NCI-H1417 treated with DMSO at 0.1 percent for 48 hours (cell line): Measurements from ENCODE around the gene KCTD19.

Source experiments
- DNase-seq: peaks from one replicate; lab custom pipeline; 2025; lab: John Stamatoyannopoulos, UW

The KCTD19 gene

DNA sequence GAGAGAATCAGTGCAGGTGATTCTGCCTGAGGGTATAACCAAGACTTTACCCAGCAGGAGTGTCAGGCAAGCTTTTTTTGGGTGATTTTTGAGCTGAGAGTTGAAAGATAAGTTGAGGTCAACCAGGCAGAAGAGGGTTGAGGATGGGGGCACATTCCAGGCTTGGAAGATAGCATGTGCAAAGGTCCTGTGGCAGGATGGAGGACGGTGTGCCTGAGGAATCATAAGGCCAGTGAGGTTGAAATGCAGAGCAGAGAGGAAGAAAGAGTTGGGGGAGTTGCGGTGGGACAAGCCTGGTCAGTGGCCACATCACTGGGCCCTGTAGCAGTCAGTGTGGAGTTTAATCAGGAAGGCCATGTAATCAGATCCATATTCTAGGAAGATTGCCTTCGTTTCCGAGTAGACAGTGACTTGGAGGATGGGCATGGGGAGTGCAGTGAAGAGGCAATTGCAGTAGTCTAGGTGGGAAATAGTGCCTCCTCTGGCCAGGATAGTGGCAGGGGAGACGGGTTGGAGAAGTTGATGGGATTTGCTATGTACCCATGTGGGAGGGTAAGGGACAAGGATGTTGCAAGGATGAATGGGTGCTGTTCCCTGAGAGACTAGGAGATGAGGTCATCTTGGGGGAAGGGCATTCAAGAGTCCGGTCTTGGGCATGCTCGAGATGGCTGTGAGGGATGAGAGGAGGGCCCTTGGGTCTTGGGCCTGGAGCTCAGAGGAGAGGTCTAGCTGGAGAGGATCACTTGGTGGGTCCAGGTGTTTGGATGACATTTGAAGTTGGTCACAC is 43.3 kb downstream of the KCTD19 start:
- no peak for DNase-seq

DNA sequence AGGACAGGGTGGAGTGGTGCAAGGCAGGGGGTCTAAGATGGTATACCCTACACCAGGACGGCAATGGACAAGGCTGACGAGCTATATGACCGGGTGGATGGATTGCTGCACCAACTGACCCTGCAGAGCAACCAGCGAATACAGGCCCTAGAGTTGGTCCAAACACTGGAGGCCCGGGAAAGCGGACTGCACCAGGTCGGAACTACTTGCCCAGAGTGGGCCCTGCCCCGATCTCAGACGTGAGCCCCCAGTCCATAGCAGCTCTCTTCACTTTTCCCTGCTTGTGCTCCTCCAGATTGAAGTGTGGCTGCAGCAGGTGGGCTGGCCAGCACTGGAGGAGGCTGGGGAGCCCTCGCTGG is 44.1 kb downstream of the KCTD19 start:
- DNase-seq: no peak

DNA sequence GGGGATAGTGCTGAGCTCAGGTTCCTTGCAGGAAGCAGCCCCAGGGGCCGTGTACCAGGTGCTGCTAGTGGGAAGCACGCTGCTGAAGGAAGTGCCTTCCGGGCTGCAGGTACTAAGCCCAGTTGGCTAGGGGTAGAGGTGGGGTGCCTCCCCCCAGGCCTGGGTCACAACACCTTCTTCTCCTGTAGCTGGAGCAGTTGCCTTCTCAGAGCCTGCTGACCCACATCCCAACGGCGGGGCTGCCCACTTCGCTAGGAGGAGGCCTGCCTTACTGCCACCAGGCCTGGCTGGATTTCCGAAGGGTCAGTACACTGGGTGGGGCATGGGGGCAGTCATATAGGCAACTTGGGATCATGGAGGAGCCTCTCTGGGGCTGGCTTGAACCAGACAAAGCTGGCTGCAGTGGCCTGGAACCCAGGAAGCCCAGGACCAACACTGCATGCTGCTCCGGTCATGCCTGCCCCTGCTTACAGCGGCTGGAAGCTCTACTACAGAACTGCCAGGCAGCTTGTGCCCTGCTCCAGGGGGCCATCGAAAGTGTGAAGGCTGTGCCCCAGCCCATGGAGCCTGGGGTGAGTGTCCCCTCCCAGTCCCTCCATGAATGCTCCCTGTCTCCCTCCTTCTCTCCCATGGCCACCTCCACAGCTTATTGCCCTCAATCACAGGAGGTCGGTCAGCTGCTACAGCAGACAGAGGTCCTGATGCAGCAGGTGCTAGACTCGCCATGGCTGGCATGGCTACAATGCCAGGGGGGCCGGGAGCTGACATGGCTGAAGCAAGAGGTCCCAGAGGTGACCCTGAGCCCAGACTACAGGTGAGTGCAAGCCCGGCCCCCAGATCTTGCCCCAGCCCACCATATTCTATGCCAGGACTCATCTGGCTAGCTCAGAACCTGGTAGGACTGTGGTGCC is 44.8 kb downstream of the KCTD19 start:
- DNase-seq: no peak

DNA sequence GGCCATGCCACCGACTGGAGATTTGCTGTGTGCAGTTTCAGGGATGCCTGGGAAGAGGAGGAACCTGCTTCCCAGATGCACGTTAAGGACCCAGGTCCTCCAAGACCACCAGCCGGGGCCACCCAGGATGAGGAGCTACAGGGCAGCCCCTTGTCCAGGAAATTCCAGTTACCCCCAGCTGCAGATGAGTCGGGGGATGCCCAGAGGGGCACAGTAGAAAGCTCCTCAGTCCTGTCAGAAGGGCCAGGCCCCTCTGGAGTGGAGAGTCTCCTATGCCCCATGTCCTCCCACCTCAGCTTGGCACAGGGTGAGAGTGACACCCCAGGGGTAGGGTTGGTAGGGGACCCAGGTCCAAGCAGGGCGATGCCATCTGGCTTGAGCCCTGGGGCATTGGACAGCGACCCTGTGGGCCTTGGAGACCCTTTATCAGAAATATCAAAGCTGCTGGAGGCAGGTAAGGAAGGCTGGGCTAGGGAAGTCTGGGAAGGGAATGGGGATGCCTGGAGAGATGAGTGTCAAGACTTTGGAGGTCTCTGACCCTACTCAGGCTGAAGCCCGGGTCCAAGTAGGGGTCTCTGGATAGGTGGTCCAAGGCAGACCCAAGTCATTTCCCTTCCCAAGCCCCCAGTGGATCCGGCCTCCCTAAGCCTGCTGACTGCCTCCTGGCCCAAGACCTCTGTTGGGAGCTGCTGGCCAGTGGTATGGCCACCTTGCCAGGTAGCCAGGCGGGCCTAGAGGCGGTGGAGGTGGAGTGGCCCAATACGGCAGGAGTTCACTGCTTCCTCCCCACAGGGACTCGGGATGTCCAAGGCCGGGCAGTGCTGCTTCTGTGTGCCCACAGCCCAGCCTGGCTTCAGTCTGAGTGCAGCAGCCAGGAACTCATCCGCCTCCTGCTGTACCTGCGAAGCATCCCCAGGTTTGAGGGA is 46.2 kb downstream of the KCTD19 start:
- no peak for DNase-seq

DNA sequence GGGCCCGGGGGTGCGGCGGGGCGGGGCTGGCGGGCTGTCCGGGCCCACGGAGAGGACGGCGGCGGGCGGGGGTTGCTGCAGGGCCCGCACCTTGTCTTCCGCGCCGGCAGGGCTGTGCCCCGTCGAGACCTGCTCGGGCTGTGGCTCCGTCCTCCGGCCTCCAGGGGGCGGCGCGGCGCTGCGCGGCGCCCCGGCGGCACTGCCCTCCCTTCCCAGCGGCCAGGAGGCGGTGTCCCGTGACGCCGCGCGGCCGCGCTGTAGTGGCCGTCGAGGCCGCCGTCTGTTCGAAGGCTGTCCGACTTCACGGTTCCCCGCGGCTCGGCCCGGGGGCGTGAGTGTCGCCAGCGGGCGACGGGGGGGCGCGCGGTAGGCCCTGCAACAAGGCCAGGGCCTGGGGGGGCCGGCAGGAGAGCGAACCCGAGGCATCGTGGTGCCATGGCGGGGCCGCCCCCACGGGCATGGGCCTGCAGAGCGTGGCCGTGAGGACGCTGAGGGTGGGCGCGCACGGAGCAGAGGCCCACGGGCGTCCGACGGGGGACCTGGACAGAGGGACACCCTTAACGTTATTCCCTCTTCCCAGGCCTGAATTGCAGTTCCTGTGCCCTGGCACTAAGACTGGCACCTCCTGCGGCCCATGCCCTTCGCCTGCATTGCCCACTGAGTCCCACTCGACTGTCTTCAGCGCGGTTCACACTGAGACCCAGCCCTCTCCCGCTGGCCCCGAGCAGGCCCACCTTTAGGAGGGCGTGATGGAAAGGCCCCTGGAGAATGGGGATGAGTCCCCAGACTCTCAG is 47.0 kb downstream of the KCTD19 start, which contains the start of gene PLEKHG4:
PLEKHG4 (plus strand) TSS at position 237 of the 794 bp plus-strand sequence; CDS start at position 750, 513 bp downstream.
- no peak for DNase-seq

DNA sequence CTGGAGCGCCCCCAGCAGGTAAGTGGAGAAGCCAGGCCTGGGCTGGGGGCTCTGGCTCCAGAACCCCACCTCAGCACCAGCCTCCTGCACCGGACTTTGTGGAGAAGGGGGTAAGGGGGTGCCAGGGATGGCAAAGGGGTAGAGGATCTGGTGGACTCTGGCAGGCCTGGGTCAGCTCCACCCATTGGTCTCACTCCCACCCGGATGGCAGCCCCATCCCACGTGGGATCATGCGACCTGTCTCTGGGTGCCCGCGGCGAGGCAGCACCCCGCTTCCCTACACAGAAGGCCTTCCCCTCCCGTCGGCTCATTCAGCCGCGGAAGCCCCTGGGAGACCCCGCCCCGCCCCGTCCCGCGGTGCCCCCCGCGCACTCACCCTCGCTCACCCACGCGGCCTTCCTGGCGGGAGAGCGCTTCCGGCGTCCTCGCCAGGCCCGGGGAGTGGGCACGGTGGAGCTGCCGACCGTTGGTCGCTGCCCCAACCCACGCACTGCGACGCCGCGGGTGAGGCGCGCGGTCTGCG is 47.7 kb downstream of the KCTD19 start:
- DNase-seq: no peak

DNA sequence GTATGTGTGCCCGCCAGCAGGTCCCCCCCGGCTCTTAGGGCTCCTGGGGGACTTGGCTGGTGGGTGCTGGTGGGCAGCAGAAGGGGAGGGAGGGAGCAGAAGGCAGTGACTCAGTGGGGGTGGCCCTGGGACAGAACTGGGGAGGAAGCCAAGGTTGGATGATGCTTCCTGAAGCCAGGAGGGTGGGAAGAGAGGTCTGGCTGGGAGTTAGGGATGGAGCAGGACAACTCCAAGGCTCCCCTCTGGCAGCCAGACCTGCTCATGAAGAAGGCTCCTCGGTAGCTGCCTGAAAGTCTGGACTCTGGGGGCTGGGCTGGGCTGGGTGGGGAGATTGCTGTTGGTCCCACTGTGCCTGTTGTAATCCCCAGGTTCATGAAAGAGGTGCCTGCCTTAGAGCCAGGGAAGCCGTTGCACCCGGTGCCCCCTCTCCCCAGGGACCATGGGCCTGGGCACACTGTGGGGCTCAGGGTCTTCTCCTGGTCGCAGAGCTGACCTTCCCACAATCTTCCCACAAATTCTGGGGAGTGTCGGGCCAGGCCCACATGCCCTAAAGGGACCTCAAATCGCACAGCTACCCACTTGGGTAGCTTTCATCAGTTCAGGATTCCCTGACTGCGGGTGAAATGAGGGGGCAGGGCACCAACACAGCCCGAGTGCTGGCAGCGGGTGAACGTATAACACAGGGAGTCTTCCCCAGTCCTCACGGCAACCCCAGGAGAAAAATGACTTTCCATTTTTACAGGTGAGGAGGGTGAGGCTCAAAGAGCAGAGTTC is 48.4 kb downstream of the KCTD19 start:
- DNase-seq: no peak

DNA sequence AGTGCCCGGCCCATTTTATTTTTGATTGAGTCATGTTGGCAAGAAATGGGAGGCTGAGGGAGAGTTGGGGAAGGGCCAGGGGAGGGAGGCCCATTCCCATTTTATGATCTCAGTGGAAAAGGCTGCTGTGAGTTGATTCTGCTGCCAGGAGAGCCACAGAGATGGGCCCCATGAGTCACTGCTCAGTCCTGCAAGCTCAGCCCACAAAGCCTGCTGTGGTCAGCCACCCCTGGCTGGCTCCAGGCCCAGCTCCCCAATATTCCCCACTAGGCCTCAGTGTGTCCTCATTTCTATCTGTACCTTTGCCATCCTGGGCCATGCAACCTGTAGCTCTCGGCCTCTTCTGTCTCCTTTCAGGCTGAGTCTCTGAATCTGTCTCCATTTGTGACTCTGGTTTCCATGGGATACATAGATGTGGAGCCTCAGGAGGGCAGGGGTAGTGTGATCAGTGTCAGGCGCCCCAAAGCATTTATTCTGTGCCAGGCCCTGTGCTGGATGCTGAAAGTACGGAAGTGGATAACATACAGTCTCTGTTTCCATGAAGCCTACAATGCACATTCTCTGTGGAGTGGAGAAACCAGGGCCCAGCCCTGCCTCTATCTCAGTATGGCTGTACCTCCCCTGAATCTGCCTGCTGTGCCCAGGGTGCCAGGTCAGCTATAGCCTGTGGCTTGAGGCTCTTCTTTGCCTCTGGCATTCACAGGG is 49.1 kb downstream of the KCTD19 start:
- DNase-seq: no peak

DNA sequence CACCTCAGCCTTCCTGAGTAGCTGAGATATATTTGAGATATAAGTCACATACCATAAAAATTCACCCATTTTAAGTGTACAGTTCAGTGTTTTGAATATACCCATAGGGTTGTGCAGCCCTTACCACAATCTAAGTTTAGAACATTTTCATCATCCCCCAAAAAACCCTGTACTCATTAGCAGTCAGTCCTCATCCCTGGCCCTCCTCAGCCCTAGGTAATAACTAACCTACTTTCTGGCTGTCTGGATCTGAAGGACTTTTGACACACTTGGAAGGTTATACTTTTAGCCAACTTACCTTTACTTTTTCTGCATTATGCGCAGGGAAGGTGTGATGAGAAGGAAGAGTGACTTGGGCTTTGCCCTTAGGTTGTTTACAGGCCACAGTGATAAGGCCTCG is 51.2 kb downstream of the KCTD19 start:
- DNase-seq: no peak

DNA sequence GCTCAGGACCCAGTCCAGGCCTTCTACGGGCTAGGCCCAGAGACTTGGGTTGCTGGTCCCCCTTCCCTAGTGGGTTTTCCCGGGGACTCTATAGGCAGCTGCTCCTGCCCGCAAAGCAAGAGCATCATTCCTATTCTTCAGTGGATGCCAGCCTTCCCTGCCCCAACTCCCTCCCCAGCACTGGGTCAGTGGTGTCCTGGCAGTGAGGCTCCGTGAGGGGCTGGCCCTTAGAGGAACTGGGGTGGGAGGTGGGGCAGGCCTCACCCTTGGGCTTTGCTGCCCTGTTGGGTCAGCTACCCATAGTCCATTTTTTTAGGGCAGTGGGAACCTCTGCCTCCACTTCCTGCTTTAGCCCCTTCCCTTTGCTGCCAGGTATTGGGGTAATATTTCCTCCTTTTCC is 55.1 kb downstream of the KCTD19 start:
- no peak for DNase-seq

DNA sequence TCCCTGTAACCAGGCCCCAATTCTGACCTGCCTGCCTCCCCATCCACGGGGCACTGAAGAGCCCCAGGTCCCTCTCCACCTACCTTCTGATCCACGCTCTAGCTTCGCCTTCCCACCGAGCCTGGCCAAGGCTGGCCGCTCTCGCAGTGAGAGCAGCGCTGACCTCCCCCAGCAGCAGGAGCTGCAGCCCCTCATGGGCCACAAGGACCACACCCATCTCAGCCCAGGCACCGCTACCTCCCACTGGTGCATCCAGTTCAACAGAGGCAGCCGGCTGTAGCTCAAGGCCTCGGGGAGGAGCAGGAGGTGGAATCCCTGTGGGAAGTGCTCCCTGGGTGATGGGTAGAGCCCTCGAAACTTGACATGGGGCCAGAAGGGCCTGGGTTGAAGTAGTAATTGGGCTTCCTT is 55.6 kb downstream of the KCTD19 start:
- no peak for DNase-seq

DNA sequence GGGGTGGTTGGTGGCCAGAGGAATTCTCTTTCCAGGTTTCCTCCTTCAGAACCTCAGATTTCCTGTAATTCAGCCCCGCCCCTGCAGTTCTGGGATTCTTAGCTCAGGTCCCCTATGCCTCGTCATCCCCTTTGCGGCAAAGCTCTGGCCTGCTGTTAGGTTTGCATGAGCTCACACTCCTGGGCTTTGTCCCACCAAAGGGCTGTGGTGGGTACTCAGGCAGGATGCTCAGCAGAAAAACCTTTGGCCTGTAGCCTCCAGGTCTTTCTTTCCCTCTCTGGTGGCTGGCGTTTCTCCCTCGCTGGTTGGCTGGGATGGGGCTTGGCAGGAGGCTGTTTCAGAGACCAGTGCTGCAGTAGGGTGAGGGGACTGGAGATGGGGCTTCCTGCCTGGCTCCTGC is 56.8 kb downstream of the KCTD19 start:
- DNase-seq: no peak

DNA sequence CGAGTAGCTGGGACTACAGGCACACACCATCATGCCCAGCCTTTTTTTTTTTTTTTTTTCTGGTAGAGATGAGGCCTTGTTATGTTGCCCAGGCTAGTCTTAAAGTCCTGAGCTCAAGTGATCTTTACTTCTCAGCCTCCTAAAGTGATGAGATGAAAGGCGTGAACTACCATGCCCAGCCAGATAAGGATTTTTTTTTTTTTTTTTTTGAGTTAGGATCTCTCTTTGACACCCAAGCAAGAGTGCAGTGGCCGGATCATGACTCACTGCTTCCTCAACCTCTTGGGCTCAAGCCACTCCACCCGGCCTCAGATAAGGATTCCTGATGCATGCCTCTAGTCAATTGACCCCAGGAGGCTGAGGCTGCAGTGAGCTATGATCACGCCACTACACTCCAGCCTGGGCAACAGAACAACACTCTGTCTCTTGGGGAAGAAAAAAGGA is 58.4 kb downstream of the KCTD19 start:
- DNase-seq: no peak

DNA sequence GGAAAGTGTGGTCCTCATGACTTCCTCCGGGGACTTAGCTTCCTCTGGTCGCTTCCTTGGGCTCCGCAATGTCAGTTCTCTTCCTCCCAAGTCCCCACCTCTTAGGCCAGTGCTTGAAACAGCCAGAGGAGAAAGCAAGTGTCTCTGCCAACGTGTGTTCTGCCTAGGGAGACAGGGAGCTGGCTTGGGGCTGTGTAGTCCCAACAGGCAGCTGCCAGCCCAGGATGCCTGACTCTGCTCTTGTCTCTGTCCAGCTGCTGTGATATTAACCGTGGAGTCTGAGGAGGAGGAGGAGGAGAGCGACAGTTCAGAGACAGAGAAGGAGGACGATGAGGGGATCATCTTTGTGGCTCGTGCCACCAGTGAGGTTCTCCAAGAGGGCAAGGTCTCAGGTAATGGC is 60.7 kb downstream of the KCTD19 start:
- no peak for DNase-seq

DNA sequence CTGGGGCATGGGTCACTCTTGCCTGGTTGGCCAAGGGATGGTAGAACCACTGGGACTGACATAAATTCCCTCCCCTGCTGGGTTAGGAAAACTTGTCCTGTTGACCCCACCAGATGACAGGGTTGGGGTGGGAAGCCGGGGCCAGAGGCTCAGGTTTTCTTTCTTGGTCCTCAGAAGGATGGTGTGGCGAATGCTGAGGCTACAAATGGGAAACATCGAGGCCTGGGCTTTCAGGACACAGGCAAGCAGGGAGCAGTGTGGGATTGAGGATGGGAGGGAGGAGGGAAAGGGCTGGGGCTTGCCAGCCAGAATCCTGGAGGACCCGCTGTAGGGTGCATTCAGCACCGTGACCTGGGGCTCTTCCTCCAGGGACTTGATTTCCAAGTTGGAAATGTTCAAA is 61.7 kb downstream of the KCTD19 start:
- no peak for DNase-seq

DNA sequence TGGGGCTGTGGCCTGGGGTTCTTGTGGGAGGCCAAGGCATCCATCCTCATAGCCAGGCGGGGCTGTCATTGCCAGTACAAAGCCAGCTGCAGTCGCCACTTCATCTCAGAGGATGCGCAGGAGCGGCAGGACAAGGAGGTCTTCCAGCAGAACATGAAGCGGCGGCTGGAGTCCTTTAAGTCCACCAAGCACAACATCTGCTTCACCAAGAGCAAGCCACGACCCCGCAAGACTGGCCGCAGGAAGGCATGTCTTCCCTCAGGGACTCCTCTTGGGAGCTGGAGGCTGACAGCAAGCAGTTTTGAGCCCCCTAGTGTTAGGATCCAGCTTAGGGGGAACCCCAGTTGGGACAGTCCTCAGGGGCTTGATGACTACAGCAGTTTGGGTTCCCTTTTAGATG is 62.3 kb downstream of the KCTD19 start:
- no peak for DNase-seq

DNA sequence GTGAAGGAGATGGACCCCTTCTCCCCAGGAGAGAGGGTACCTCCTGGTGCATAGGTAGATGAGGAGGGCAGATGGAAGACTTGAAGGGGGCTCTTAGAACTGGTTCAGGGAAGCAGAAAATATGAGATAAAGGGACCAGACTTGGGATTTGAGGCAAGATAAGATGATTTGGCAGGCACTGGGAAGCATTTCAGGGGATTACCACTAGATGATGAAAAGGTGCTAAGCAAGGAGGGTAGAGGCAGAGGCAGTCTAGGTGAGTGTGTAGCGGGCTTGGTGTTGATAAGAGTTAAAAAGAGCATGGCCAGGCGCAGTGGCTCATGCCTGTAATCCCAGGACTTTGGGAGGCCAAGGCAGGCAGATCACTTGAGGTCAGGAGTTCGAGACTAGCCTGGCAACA is 63.3 kb downstream of the KCTD19 start:
- DNase-seq: no peak

DNA sequence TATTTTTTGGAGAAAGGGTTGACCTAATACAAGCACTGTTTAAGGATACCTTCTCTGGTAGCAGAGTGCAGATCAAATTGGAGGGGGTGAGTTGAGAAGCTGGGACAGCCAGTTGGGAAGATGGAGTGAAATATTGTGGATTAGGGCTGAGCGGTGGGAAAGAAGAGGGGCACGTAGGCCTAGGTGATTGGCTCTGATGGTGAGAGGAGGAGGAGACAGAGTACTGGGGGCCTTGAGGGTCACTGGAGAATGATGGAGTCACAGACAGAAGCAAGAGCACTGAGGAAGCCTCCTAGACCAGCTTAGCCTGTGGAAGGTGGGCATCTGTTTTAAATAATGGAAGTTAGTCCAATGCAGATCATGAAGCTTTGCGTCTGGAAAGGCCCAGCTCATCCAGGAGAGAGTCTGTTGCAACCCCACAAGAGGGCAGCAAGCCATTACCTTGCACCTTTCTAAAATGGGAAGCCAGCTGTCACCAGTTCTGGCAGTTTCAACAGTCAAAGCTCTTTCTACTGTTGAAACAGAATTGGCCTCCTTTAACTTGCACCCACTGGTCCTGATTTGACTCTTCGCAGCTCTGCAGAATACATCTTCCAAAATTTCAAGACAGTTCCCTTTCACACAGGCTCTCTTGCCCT is 66.0 kb downstream of the KCTD19 start:
- no peak for DNase-seq

DNA sequence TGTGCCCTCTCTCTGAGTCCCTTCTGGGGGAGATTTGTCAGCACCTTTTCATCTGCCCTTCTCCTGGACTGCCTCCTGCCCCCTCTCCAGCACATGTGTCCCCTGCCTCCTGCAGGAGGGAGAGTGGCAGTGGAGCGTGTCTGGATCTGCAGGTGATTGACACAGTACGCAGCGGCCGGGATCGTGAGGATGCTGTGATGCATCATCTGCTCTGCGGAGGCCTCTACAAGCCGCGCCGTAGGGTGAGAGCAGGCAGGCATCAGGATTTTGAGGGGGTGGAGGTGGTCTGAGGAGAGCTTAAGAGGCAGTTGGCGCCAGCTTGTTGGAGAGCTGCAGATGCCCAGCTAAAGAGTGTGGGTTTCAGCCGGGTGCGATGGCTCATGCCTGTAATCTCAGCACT is 66.8 kb downstream of the KCTD19 start:
- no peak for DNase-seq
